Urothelium cell line (cell line): Measurements from ENCODE around the gene FAM181A.
A peak's percentile ranks its signal among the peaks of the same experiment; 100 is the strongest.

Experiments used
- DNase-seq: peaks from one replicate; pipeline ENCODE4 v3.0.0; 2011; ENCODE audit warnings: low spot score, mixed read lengths
- FAIRE-seq: peaks from 2 replicates; lab custom pipeline; 2011; peaks lifted over from hg19 to GRCh38; lab: Jason Lieb, UNC

FAM181A gene

DNA sequence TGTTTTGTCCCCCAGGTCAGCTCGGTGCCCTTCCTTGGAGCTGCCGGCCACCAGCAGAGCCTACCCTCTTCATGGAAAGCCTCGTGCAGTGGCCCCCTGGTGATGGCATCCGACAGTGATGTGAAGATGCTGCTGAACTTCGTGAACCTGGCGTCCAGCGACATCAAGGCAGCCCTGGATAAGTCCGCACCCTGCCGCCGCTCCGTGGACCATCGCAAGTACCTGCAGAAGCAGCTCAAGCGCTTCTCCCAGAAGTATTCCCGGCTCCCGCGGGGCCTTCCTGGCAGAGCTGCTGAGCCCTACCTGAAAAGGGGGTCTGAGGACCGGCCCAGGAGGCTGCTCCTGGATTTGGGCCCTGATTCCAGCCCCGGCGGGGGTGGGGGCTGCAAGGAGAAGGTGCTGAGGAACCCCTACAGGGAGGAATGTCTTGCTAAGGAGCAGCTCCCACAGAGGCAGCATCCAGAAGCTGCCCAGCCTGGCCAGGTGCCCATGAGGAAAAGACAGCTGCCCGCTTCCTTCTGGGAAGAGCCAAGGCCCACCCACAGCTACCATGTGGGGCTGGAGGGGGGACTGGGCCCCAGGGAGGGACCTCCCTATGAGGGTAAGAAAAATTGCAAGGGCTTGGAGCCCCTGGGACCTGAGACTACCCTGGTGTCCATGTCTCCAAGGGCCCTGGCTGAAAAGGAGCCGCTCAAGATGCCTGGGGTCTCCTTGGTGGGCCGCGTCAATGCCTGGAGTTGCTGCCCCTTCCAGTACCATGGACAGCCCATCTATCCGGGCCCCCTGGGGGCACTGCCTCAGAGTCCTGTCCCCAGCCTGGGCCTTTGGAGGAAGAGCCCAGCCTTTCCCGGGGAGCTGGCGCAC is 1.3 kb downstream of the FAM181A start:
- FAIRE-seq = no peak
- no peak for DNase-seq

DNA sequence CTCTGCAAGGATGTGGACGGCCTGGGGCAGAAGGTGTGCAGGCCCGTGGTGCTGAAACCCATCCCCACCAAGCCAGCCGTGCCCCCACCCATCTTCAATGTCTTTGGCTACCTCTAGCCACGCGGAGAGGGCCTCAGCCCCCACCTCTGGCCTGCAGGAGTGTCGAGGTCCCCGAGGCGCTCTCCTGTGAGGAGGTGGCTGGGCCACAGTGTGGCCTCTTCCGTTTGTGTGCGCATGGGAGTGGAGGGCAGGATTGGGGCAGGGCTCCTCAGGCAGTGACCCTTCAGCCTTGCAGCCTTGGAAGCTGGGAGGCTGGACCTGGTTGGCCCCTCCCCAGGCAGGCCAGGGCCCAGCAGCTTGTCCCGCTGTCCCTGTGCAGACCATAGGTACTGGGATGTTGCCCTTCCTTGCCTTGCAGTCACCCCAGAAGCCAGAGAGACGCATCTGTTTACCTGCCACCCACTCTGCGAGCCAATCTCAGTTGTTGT is 1.9 kb downstream of the FAM181A start:
- no peak for DNase-seq
- no peak for FAIRE-seq

DNA sequence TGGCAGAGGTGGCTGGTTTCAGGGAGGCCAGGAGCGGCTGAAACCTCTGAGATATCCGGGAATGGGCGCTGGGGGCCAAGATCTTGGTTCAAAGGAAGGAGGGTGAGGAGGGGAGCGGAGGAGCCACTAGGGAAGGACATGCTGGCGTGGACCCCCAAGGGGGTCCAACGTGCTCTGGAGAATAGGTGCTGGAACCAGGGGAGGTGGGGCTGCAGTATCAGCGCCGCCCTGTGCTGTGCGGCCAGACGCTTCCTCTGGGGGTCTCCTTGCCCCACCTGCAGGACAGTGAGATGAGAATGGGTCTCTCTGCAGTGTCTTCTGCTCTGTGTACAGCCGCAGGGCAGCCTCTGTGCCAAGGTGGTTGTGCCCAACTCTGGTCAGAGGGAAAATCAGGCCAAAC is 2.5 kb downstream of the FAM181A start:
- FAIRE-seq (no peak), DNase-seq (no peak)

DNA sequence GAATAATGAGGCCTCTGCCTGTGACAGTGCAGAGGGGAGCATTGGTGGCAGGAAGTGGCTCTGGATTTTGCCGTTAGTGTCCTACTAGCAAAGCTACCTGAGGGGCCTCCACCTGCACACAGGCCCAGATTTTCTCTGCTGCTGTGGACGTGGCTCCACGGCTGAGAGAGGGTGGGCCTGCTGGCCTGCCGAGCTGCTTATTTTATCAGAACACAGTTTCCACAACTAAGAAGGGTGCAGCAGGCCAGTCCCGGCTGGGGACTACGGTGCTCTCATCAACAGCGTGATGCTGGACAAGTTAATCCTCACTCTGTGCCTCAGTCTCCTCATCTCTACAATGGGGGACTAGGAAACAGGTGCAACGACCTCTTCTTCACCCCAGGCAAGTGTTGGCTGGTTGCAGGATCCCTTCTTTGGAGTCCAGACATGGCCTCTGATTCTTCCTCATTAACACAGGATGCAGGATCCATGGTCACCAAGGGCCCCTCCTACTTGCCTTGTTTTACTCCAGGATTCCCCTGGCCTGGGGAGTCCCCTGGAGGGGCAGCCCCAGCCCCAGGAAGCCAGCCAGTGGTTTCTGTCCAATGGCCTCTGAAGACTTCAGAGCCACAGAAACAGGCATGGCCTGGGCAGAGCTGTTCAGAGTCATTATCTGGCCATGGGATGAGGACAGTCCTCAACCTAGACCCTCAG is 3.3 kb downstream of the FAM181A start:
- DNase-seq (no peak), FAIRE-seq (no peak)

DNA sequence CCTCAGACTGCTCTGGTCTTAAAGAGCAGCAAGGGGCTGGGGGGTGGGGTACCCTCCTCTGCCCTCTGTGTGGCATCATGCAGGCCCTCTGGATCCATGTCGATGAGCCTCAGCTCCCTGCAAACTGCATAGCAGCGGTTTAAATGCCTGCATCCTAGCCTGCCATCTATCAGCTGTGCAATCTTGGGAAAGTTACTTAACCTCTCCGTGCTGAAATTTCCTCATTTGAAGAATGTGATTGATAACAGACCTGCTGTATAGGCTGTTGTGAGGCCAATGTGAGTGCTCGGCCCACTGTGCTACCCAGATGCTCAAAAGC is 3.8 kb downstream of the FAM181A start:
- FAIRE-seq = no peak
- no peak for DNase-seq

DNA sequence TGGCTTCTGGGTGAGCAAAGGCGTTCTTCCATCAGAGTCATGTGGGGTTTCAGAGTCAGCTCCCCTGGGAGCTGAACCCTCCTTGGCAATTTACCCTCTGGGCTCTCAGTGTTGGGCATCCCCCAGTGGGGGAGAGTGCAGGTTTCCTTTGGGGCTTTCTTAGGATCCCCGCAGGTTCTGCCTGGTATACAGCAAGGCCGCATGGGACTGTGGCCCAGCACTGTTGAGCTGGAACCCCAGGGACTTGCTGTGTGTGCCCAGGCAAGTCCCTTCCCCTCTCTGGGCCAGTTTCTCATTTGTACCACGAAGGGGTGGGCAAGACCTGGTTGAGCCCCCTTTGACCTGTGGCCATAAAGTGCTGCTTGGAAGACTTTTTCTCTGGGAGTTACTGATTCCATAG is 5.5 kb downstream of the FAM181A start:
- FAIRE-seq (no peak), DNase-seq (no peak)

DNA sequence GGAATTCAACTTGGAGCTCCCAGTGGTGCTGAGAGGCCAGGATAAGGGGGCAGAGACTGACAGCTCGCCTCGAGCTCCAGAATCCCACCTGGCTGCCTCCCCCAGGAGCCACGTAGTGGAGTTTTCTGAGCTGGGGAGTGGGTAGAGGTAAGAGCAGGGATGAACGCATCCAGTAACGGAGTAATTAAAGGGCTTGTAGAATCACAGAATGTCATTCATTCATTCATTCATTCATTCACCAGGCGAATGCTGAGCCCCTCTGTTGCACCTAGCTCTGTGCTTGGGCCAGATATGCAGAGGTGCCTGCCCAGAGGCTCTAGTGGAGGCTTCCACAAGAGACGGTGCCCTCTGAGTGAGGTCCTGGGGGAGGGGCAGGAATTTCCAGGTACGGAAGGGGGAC is 8.1 kb downstream of the FAM181A start:
- FAIRE-seq (no peak), DNase-seq (no peak)

DNA sequence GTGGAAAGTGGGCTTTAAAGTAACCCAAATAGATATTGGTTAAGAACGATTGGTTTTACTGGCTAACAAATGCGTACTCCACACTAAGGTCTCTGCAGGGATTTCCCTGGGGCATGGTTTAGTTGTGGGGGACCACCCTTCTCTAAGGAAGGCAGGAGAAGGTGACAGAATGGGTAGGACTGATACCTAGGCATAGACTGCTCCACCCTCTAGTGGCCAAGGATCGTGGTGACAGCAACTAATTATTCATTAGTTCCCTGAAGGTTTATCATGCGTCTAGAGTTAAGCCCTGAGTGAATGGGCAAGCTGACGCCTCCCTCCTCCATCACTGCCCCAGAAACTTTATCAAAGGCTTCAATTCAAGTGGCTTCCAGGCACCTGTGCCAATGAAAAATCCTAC is 9.1 kb downstream of the FAM181A start:
- no peak for FAIRE-seq
- peak; percentile 30 for DNase-seq

DNA sequence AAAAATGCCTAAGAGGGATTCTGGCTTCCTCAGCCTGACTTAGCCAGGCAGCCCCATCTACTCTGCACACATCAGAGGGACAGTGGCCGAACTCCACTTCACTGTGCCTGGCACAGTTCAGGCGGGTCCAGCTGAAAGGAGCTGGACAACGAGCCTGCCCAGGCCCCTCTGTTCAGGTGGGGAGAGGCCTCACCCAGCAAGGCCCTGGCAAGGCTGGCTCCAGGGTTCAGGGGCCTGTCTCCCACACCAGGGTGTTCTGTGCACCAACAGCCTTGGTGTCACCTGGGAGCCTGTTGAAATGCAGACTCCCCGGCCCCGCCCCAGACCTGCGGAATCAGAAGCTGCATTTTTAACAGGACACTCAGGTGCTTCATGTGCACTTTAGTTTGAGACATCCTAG is 9.8 kb downstream of the FAM181A start:
- no peak for FAIRE-seq
- no peak for DNase-seq

DNA sequence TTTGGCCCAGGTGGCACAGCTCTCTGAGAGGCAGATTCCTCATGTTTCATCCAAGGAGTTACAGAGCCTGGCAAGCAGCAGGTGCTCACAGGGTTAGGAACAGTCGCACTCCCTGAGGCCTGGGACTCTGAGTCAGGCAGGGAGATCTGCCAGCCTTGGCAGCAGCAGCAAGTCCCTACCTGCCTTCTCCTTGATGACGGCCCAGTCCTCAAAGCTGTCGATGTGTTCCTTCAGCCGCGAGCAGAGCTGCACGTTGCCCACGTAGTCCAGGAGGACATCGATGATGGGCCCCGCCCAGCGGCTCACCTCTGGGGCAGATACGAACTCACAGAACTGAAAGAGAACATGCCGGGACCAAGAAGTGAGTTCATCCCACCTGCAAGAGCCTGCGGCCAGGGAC is 10.4 kb downstream of the FAM181A start:
- DNase-seq (no peak), FAIRE-seq (no peak)

DNA sequence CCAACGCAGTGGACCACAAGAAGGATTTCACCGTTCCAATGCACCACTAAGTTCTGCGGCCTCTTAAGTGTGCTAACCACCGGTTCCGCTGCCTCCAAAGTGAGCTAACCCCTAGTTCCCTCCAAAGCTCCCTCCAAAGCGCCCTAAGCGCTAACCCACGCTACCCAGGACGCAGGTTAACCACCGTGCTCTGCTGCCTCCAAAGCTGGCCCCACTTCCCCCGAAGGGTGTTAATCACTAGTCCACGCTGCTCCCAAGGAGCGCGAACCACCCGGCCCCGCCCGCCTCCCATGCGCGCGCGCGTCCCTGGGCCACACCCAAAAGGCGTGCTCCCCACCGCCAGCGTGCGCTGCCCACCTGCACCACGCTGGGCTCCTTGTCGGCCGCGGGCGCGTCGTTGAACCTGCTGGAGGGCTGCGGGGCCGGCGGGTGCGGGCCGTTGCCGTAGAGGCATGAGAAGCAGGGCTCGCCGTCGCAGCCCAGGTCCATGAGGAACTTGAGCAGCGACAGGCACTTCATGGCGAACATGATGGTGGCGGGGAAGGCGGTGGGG is 11.7 kb downstream of the FAM181A start:
- FAIRE-seq (no peak), DNase-seq (no peak)

DNA sequence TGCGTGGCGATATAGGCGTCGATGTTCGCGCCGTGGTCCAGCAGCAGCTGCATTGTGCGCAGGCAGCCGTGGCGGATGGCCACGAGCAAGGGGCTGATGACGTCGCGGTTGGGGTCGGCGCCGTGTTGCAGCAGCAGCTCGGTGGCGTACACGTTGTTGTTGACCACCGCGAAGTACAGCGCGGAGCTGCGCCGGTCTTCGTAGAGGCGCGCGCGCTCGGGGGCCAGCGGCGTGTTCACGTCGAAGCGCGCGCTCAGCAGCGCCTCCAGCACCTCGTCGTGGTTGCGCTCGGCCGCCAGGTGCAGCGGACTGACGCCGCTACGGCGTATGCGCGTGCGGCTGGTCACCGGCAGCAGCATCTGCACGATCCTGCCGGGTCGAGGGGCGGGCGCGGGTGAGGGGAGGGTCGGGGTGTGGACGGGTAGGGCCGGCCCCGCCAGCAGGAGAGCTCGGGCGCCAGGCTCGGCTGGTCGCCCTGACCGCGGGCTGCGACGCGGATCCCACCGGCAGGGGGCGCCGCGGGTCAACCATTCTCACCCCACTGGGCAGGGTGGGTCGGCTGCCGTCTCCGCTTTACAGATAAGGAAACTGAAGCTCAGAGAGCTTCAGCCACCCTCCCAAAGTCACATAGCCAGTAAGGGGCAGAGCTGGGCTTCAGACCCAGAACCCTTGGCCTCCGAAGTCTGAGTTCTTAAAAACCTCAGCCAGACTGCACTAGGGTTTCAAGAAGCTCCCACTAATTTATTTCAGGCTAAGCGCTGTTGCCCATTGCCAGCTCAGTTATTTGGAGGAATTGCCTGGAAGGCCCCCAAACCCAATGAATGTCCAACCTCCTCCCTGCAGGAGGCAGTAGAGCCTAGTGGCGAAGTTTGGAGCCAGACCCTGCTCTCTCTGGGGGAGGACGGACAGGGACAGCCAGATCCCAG is 12.4 kb downstream of the FAM181A start:
- FAIRE-seq = no peak

DNA sequence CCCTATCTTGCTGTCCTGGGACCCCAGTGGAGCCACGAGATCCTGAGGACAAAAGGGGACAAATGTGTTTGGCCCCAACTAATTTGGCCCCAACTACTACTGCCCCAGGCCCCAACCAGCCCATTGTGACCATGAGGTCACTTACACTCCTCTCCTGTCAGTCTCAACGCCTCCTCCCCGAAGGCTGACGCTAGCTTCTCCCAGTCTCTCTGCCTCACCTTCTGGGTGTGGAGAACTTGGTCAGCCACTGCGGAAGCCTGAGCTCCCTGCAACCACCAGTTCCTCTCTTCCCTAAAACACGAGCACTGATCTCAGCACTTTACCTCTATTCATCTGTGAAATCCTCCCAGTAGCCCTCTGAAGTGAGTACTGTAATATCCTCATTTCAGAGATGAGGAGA is 13.3 kb downstream of the FAM181A start:
- DNase-seq (no peak), FAIRE-seq (no peak)

More for the DNA sequence above, 12.4 kb downstream of the FAM181A start:
- peak; percentile 67 for DNase-seq

DNA sequence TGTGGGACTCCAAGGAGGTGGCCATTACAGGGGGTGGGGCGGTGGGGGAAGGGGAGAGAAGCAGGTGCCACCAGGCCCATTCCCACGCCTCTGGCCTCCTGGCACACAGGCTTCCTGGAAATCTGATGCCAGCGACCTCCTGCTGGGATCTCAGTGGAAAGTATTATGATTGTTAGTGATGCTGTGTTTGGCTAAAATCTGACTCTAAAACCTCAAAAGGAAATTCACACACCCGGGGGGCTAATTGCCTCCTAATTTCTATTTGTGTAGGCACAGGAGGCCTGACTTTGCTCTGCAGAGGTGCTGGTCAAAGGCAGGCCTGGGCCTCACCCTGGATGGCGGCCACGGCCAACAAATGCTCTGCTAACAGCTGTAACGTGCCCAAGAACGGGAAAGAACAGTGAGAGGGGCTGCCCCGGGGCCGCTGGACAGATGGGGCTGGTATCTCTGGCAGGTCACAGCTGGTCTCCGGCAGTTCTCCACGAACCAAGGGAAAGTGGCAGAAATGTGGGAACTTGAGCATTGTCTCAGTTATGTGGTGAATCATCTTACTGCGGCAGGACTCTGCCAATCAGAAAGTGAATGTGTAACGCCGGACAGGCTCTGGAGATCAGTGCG is 14.3 kb downstream of the FAM181A start:
- peak; percentile 47 for DNase-seq
- no peak for FAIRE-seq

DNA sequence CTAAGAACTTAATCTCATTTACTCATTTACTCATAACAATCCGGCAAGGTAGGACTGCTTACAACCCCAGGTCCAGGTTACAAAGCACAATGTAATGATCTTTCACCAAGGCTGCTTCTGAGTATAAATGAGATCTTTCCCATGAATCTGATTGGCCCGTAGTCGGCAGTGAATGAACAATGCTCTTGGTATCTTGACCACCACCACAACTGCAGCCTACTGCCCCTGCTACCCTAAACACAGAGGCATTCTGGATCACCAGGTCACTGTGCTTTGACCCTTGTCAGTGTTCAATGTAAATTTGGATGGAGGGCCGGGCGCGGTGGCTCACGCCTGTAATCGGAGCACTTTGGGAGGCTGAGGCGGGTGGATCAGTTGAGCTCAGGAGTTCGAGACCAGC is 15.9 kb downstream of the FAM181A start:
- FAIRE-seq (no peak), DNase-seq (no peak)

DNA sequence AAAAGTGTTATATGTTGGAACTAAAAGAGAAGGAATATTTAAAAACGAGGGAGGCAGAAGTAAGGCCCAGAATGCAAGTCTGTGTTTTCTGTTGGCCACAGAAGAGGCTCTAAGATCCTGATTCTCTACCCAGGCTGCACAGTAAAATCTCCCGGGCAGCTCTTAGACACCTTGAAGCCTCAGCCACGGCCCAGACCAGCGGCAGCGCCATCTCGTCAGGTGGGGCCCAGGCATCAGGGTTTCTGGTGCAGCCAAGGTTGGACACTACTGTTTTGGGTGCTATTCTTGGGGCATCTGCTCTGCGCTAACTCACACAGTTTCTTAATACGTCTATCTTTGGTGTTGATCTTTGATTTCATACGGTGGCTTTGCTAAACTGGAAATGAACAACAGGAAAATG is 16.8 kb downstream of the FAM181A start:
- DNase-seq (no peak), FAIRE-seq (no peak)

DNA sequence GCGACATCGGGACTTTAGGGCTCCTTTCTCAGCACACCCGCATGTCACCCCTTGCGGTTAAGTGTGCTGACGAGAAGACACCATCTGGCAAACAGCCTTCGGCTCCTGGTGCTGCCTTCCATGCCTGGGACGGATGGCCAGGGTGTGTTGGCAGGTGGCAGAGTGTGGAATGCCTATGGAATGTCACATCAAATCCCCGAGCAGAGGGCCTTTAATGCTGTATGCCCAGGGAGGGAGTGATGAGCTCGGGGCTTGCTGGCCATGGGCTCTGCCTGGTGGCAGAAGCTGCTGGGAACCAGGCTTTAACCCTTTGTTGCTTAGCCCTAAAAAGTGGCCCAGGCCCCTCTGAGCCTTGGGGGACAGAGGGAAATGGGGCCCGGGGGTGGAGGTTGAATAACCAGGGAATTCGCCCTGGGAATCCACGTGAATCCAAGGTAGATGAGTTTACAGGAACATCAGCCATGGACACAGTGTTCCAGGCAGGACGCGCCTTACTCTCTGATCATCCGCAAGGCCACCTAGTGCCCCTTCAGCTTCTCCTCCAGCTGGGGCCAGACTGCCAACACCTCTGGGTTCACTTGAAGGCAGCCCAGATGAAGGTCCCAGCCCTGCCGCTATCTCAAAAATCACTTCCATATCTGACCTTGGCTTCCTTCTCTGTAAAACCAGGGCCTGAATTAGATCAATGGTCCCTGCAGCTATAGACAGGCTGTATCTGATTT is 17.4 kb downstream of the FAM181A start:
- no peak for FAIRE-seq
- DNase-seq = no peak

DNA sequence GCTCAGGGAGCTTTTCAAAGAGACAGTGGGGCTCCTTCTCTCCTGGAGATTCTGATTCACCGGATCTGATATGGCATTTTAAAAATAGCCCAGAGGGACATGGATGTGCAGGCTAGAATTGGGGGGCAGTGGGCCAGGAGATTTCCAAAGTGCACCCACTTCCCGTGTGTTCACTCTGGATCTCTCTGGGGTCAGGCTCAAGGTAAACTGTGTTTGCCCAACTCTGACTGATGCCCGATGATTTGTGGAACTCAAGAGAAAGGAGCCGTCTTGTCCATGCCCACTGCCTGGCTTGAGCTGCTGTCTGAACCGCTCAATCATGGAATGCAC is 17.9 kb downstream of the FAM181A start:
- FAIRE-seq = no peak
- DNase-seq = no peak

DNA sequence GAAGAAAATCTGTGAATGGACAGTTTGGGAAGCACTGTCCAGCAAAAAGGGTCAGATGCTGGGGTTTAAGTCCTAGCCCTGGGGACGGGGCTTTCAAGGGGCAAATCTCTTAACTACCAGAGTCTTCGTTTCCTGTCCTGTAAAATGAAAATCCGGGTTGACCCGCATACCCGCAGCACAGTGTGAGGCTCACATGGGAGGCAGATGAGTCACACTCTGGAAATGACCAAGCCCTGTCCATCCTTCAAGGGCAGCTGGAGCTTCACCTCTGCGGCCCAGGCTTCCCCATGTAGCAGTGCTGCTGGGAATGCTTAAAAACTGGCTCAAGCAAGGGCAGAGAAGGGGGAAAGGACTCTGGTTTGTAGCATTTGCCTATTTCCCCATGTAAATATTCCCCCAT is 19.0 kb downstream of the FAM181A start:
- no peak for DNase-seq
- no peak for FAIRE-seq

DNA sequence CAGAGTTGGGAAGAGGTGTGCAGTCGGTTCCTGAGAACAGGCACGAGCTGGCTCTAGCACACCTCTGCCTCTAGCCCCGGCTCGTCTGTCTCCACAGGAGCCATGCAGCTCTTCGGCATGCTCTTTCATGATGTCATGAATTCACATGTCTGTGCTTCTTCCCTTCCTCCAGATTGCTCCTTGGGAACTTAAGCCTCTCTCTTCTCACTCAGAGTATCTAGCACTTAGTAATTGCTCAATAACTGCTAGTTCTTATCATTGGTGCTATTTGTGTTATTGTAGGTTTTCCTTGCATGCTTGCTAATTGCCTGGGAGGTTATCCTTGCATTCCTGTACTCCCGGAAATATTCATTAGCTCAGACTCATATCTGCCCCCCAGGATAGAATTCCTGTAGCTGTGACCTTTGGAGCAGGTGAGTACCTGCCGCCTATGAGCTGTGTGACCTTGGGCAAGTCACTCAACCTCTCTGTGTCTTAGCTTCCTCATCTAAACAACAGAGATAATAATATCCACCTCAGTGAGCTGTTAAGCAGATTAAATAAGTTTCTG is 19.5 kb downstream of the FAM181A start:
- FAIRE-seq (no peak), DNase-seq (no peak)
